Fibroblast of villous mesenchyme (primary cell): ENCODE results near the gene DNTT. TPM values are rescaled to one million over a fixed set of nuclear protein-coding genes. Genes with fewer than 3 reads are reported as not detected.

Experiments
- DNase-seq: peaks from one replicate; pipeline ENCODE4 v3.0.0-alpha.2; 2010; ENCODE audit warnings: low read depth
- H3K4me3 ChIP-seq: 2 replicates; pipeline ENCODE4 v1.5.1; 2011; ENCODE audit warnings: low read depth, mild to moderate bottlenecking, low read length
- CTCF ChIP-seq: IDR thresholded peaks from 2 replicates; pipeline ENCODE4 v1.5.1; 2012; ENCODE audit warnings: low read depth, mild to moderate bottlenecking, low read length; ENCODE audit not compliant: insufficient read depth
- total RNA-seq: library from RNA; depleted of rRNA; stranded (reverse); fragments of >200 nt; gene quantifications from 2 replicates; pipeline ENCODE4 v1.2.3, GENCODE V29; 2012

Gene DNTT
- total RNA-seq, 1 donor, result not detected

GRCh38 chr10:96261930-96262329 is 42.3 kb upstream of the DNTT start:
- DNase-seq, result no peak
- no peak overlapping the region for H3K4me3 ChIP-seq
- no peak for TF ChIP-seq CTCF

- no peak for TF ChIP-seq CTCF
- no peak overlapping the region for H3K4me3 ChIP-seq
- DNase-seq, result no peak
Measured at GRCh38 chr10:96263176-96263575, 41.1 kb upstream of the DNTT start.

- DNase-seq, result no peak
- H3K4me3 ChIP-seq, result no peak overlapping the region
- no peak for TF ChIP-seq CTCF
Measured at GRCh38 chr10:96263669-96264068, 40.6 kb upstream of the DNTT start.

- TF ChIP-seq CTCF, result no peak
- no peak for DNase-seq
Measured at GRCh38 chr10:96264938-96265337, 39.3 kb upstream of the DNTT start.

GRCh38 chr10:96266118-96266770 is 38.0 kb upstream of the DNTT start:
- DNase-seq, result no peak
- no peak overlapping the region for H3K4me3 ChIP-seq
- TF ChIP-seq CTCF, result no peak

More at GRCh38 chr10:96264938-96265337, 39.3 kb upstream of the DNTT start:
- H3K4me3 ChIP-seq, result no peak overlapping the region

- TF ChIP-seq CTCF, result no peak
Measured at GRCh38 chr10:96267234-96267705, 37.0 kb upstream of the DNTT start.

More at GRCh38 chr10:96267234-96267705, 37.0 kb upstream of the DNTT start:
- no peak for DNase-seq
- no peak overlapping the region for H3K4me3 ChIP-seq
